ENCODE results near the gene PANX2.
"Not testable (repeated sequence)": the region's sequence is repeated elsewhere in the genome, so short reads cannot be mapped to it uniquely, and the experiment has no call there.

PANX2 gene

DNA sequence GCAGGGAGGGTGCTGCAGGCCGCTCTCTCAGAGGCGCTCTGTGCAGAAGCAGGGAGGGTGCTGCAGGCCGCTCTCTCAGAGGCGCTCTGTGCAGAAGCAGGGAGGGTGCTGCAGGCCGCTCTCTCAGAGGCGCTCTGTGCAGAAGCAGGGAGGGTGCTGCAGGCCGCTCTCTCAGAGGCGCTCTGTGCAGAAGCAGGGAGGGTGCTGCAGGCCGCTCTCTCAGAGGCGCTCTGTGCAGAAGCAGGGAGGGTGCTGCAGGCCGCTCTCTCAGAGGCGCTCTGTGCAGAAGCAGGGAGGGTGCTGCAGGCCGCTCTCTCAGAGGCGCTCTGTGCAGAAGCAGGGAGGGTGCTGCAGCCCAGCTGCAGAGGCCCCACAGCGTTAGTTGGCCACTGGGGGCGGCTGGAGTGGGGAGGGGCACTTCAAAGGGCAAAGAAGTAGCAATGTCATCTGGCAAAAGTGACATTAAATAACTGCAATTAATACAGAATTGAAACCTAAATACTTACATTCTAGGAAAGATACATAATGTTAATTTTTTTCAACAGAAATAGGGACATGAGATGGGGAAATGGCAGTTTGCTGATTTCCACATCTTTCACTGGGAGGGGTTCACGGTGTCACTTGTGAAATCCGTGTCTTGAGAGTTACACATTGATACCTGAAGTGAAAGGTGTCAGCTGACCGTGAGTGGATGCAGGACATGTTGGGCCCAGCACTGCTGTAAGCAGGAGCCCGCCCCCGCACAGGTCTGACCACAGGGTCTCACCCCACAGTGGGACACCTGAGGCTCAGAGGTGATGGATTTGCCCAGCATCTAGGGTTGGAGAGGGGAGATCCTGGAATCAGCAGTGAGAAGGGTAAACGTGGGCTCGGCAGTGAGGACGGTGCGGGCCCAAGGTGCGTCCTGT is 23.0 kb upstream of the PANX2 start:
- not testable (repeated sequence) for DNase-seq

DNA sequence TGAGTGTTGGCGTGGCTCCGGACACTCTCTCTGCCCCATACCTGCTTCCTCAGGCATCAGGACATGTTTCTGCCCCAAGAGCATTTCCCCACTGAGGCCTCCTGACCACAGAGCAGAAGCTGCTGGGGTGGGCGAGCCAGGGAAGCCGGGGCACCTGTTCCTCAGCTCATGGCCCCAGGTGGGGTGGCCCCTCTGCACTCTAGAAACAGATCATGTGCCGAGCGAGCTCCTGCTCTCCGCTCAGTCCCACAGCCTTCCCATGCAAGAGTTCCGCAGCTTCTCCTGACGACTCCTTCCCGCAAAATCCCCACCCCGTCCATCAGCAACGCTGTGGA is 22.4 kb upstream of the PANX2 start:
- no peak for DNase-seq

DNA sequence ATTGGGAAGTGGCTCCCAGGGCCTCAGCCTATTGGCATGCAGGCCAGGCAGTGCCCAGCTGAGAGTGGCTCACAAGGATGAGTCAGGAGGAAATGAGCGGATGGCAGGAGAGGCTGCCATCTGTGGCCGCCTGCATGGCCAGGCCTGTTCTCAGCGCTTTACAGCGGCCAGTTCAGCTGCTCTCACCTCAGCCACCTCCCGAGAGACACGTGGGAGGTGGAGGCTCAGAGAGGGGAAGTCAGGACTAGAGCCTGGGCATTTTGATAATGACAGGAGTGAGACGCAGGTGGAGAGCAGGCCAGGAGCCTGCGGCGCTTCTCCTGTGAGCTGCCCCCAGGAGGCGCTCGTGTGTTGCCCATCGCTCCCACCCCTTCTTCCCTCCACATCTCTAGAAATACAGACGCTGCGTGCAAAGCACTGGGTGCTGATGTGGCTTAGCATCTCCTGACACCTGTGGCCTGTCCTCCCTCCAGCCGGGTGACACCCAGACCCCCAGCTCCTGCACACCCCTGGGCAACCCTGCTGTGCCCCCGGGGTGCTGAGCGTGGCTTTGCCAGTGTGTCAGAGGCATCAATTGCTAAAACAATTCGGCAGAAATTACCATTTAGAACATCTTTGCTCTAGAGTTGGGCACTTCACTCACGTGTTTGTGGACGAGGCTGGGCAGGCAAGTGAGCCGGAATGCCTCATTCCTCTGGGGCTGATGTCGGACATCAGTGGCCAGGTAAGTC is 21.4 kb upstream of the PANX2 start:
- peak; percentile 84 to 86 for DNase-seq

DNA sequence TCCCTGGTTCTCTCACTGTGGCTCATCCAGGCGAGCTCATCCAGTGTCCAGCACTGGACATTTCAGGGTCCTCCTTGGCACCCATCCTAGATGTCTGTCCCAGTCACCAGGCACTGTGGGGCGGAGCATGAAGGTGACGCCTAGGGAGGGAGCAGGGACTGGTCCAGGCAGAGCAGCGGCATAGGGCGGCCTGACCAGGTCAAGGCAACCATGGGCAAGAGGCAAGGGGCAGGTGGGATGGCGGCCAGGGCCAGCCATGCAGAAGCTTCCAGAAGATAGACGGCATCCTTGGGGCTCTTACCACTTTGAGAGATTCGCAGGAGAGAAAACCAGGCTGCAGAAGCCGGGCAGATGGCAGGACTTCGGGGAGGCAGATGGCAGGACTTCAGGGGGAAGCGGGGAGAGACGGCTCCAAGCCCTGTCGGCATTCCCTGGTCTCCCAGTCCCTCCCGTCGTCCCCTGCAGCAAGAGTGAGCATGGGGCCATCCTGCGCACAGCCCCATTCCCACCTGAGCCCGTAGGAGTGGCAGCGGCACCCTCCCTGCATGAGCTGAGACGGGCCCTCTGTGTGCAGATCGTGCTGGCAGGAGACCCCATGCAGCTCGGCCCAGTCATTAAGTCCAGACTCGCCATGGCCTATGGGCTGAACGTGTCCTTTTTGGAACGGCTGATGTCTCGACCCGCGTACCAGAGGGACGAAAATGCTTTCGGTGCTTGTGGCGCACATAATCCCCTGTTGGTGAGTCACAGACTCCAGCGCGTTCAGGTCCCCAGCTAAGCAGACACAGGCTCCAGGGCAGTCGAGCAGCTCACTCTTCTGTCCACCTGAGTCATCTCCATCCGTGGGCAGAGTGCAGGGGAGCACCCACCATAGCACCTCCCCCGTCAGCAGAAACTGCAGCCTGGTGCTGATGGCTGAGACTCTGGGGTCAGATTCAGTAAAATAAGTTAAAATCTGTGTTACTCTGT is 20.1 kb upstream of the PANX2 start:
- no peak for DNase-seq

DNA sequence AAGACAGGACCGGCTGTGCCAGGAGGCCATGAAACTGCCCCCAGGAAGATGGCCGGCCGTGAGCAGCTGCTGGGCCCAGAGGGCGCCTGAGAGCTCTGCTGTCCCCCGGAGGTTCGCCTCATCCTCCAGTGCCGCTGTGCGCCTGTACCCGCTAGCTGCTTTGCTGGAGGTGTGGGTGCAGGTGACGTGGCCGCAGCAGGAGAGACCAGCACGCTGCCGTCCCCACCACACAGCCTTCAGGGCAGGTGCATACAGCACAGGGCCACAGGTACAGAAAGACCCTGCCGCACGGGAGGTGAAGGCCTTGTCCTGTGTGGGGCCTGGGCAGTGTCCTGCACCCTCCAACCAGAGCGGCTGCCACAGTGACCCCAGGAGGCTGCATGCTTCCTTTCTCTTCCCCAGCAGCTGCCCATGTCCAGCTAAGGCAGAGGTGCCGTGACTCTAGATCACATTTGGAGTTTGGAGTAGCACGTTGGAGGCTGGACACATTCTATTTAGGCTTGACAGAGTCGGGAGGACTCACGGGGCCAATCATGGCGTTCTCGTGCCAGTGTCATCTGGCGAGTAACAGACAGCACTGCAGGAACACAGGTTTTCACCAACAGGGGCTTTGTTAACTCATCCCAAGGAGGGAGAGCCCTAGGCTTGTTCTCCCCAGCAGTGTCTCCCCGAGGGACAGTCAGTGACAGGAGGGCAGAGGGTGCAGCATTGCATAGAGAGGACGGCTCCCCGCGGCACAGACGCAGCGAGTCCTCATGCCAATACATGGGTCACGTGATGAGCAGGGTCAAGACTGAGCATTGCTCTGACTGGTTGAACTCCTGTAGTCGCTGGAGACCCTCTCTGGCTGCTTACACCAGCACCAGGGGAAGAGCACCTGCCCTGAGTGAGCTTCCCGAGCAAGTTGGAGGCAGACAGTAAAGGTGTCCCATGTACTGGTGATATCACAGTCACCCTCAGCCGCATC is 18.7 kb upstream of the PANX2 start:
- DNase-seq: no peak

DNA sequence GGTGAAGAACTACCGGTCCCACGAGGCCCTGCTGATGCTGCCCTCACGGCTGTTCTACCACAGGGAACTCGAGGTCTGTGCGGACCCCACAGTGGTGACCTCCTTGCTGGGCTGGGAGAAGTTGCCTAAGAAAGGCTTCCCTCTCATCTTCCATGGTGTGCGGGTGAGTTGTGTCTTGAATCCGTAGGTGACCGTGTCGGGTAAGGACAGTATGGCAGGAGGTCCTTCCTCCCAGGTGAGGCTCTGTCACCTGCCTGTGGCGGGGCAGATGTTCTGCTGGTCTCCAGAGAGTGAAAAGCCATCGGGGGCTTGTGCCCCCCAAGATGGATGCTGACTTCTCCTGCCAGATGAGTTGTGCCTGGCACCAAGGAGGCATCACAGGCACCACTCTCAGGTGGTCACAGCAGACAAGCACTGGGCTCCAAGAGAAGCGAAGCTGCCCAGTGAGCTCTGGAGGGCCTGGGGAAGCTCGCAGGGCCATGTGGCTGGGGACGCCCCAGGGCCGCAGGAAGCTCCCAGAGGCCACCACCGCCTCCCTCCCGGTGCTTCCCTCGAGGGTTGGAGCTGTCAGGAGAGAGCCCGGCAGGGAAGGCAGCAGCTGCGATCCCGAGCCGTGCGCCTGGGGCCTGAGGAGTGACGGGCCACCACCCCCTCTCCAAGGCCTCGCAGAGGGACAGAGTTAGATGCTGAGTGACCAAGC is 17.3 kb upstream of the PANX2 start:
- no peak for DNase-seq

DNA sequence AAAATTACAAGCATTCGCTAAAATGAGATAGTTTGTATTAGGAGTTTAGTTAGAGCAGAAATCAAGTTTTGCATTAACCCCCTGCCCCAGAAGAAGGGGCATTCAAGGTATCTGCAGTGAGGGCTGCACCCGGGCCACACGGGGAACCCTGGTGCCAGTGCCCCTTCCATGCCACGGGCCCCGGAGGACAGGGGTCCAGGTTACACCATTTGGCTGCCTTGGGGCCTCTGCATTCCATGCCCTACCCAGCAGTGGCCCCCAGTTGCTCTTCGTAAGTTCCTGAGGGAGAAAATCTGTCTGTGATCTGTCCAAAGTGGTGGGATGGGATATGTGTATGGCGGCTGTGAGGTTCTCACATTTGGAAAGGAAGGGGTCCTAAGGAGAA is 16.8 kb upstream of the PANX2 start:
- DNase-seq: no peak

DNA sequence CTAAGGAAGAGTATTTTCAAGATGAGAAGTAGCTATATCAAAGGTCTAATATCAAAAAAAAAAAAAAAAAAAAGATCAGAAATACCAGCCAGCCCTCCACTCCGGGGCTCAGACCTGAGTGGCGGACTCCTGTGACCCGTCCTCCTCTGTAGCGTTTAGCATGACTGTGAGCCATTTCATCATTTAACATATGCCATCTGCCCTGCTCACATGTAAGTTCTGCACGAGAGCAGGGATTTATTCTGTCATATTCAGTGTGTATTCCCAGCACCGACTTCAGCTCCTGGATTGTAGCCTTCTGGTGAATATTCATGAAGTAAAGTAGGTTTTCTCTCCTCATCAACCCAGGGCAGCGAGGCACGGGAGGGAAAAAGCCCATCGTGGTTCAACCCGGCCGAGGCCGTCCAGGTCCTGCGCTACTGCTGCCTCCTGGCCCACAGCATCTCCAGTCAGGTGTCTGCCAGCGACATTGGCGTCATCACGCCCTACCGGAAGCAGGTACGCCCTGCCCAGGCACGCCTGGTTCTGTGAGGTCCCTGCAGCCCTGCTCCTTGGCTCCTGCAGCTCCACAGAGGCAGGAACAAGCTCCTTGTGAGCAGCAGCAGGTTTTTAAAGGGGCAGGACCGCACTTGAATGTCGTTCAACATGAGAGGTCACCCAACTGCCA is 12.7 kb upstream of the PANX2 start:
- no peak for DNase-seq

DNA sequence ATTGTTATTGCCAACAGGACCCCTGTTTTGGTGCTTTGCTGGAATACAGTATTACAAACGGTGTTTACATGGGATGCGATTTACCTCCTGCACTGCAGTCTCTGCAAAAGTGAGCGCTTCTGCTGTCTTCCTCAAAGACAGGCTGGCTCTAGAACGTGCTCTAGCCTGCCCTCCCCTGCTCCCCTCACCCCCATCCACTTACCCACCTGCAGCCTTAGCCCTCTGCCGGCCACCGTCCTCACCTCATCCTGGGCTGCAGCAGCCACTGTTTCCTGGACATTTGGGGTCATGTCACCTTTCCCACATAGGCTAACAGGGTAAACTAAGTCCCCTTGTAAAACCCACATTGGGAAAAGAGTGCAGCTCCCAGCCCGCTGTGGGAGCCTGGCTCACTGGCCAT is 9.6 kb upstream of the PANX2 start:
- no peak for DNase-seq

DNA sequence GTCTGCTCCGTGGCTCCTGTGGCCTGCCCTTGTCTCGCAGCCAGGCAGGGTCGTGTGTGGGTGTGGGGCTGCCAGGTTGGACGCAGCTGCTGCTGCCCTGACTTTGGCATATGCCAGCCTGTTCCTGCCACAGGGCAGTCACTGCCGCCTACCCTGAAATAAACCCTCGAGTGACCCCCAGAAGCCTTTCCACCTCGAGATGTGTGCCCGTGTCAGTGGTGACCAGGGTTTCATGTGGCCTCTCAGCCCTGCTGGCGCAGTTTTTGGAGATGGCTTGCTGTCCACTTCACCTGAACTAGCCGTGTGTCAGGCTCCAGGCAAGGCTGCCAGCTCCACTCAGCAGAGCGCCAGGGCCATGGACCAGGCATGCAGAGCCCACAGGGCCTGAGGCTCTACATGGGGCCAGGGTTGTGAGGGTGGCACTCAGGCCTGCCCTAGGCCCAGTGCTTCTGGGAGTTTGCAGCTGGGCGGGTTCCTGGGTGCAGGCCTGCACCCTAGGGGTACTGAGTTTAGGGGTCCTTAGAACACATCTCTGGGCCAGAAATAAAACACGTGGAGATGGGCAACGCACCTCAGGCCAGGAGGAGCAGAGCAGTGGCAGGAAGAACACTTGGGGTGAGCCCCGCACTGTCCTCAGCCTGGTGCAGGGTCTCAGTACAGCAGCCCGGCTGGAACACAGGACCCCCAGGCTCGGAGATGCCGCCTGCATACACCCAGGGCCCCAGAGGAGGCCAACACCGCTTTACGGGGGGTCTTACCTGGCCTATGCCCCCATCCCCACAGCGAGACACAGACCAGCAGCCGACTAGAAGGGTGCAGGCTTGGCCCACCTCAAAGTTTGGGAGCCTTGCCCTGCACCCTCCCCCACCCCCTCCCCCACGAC is 8.8 kb upstream of the PANX2 start:
- DNase-seq: no peak

DNA sequence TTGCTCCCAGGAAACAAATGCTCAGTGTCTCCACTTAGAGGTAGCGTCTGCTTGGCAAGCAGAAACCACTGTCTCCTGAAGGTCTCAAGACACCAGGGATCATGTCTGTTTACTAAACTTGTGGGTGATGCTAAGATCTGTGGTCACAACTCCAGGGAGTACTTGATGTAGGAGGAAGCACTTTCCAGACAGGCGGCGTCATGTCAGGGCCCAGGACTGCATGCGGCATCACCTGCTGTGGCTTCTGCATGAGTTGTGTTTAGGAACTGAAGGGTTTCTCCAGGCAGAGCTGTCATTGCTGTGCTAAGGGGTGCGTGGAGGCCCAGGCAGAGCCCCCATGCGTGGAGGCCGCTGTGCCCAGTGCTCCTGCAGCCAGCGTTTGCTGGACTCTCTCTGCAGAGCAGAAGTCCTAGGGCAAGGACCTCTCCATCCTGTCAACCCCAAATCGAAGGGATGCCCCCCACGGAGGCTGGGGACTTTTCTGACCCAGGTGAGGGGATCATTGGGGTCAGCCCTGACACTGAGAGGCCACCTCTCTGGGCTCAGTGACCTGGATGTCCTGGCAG is 8.1 kb upstream of the PANX2 start:
- no peak for DNase-seq

DNA sequence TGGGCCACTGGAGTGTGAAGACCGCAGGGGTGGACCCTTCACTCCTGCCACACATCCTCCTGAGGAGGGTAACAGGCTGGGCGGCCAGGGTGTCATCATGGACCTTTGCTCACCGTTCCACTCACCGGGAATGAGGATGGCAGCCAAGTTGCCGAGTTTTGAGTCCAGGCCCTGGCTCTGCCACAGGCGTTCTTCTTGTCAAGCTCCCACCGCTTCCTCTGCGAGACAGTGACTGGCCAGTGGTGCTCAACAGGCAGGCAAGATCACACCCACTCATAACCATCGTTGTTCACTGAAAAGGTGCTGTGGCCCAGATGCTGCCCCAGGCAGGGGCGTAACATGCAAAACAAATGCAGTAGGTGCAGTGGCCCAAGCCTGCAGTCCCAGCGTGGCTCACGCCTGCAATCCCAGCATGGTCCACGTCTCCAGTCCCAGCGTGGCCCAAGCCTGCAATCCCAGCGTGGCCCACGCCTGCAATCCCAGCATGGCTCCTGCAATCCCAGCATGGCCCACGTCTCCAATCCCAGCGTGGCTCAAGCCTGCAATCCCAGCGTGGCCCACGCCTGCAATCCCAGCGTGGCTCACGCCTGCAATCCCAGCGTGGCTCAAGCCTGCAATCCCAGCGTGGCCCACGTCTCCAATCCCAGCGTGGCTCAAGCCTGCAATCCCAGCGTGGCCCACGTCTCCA is 5.0 kb upstream of the PANX2 start:
- no peak for DNase-seq

DNA sequence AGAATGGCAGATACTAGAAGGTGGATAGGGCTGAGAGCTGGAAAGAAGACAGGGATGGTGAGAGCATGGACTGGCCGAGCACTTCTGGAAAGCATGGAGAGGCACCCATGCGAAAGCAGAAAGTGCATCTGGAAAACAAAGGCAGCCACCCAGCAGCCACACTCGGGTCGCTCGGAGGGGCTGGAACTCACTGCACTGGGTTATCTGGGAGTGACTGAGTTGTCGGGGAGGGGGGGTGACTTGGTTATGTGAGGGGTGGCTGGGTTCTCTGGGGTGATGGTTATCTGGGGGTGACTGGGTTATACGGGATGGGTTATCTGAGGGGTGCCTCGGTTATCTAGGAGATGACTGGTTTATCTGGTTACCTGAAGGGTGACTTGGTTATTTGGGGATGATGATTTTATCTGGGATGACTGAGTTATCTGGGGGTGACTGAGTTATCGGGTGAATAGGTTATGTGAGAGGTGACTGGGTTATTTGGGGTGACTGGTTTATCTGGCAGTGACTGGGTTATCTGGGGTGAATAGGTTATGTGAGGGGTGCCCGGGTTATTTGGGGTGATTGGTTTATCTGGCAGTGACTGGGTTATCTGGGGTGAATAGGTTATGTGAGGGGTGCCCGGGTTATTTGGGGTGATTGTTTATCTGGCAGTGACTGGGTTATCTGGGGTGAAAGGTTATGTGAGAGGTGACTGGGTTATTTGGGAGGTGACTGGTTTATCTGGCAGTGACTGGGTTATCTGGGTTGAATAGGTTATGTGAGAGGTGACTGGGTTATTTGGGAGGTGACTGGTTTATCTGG is 2.6 kb upstream of the PANX2 start:
- DNase-seq: no peak

DNA sequence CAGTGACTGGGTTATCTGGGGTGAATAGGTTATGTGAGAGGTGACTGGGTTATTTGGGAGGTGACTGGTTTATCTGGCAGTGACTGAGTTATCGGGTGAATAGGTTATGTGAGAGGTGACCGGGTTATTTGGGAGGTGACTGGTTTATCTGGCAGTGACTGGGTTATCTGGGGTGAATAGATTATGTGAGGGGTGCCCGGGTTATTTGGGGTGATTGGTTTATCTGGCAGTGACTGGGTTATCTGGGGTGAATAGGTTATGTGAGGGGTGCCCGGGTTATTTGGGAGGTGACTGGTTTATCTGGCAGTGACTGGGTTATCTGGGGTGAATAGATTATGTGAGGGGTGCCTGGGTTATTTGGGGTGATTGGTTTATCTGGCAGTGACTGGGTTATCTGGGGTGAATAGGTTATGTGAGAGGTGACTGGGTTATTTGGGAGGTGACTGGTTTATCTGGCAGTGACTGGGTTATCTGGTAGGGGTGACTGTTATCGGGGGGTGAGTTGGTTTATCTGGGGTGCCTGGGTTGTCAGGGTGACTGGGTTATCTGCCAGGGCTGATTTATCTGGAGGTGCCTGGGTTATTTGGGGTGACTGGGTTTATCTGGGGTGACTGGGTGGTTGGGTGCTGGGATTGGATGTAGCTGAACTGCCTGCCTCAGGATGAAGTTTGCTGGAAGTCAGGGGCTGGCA is 1.9 kb upstream of the PANX2 start:
- not testable (repeated sequence) for DNase-seq

DNA sequence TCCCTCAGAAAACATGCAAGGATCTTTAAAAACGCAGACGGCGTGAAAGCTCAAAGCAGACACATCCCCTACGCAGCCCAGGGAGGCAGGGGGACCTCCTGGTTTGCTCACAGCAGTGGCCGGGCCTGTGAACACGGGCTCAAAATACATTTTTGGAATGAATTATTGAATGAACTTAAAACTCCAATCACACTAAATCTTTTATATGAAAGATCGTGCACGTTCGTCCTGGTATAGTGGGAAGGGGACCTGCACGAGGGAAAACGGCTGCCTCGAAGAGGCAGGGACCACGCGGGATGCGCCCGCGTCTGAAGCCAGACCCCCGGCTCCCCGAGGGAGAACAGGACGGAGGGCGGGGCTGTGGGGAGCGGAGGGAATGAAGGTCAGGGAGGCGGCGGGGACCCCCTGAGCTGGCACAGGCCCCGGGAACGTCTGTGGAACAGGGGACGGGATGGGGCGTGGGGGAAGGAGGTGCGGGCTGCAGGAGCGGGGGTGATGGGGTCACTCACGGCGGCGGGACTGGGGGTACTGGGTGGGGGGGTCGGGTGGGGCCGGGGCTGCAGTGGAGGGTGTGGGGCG is 1.3 kb upstream of the PANX2 start:
- no peak for DNase-seq

DNA sequence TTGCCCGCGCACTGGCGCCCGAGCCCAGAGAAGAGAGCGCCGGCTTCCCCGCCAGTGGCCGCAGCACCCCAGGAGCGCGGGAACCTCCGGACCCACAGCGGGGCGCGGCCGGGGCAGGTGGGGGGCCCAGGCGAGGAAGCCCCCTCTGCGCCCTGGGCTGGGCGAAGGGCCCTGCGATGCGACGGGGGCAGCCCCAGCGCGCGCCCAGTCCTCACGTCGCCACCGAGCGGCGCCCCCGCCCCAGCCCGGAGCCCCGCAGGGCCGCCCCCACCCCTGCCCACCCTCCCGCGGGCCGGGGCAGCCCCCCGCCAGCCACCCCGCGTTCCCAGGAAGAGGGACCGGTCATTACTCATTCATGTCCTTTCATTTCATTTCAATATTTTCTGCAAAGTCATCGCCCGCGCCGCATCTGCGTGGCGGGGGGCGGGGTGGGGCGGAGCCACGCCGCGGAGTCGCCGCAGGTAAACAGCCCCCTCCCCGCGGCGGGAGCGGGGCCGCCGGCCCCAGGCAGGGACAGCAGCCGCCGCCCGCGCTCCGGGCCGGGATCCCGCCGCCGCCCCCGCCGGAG is 673 bp upstream of the PANX2 start:
- DNase-seq: no peak
